ENCODE data around the gene TAOK3. TPM values are rescaled to one million over a fixed set of nuclear protein-coding genes. Genes with fewer than 3 reads are reported as not detected.

TAOK3 gene
- total and polyA plus RNA-seq, 9 of the 15 experiments (the other 6 are each of a cell fraction or from before 2014, with no cell fraction given), result 24.3 to 83.5 (median 47.1) TPM

- H3K9me3 ChIP-seq (replicated peaks; ENCODE audit: control insufficient read depth, insufficient read depth, low read depth, low read length), result no peaks in the 10 kb centered on the region
- intact Hi-C loops (cut with micrococcal nuclease) (no loop called here), in situ Hi-C loops (cut with MboI) (no loop called here)
- H3K4me2 ChIP-seq (ENCODE audit: insufficient read depth, low read length), result no peak overlapping the region
- CTCF ChIA-PET (ENCODE audit: low intra/inter-chr PET ratio), result no interaction called here
- H3K27ac ChIP-seq (ENCODE audit: extremely low read depth, low read depth, low read length), result no peak overlapping the region
- FAIRE-seq (no peak), ATAC-seq (no peak), DNase-seq (ENCODE audit: extremely low read depth in 1 of 4, low spot score in 3 of 4) (no peak)
- H3K36me3 ChIP-seq (ENCODE audit: control insufficient read depth, insufficient read depth, low read length), result no peaks in the 10 kb centered on the region; the same call in 2 of the 3 replicates
- peaks cover 12 to 13% of the 10 kb centered on the region in 2 experiments for H3K4me1 ChIP-seq (replicated peaks in 1 of 2; ENCODE audit: control insufficient read depth in 2 of 2, insufficient read depth in 2 of 2, low read length in 2 of 2)
- H4K20me1 ChIP-seq (replicated peaks; ENCODE audit: control insufficient read depth, insufficient read depth, low read length), result no peaks in the 10 kb centered on the region; the same call in 1 of the 2 replicates
- BruUV-seq (replicated peaks), result no TSS peak
- no peak overlapping the region for H3K9ac ChIP-seq (ENCODE audit: insufficient read depth in 1 of 2, low read depth in 2 of 2, low read length in 2 of 2)
- H3K4me3 ChIP-seq, result no peak overlapping the region
- POLR2A ChIA-PET, result interaction anchor here (0.5 kb wide), 1 partner anchor 20 kb away, joined by 3 read pairs; no protein-coding TSS in a partner anchor
- peaks cover 57% of the 10 kb centered on the region for H3K79me2 ChIP-seq (ENCODE audit: control insufficient read depth, insufficient read depth, low read length)
- 66% methylated on average over 3 of the region's 3 CpGs for WGBS (ENCODE audit: insufficient coverage, low coverage, missing lambda C conversion rate)
- H3K9me1 ChIP-seq (ENCODE audit: control insufficient read depth, insufficient read depth, low read length), result no peaks in the 10 kb centered on the region
- H3K27me3 ChIP-seq (ENCODE audit: control insufficient read depth in 2 of 2, insufficient read depth in 2 of 2, low read length in 2 of 2), result no peaks in the 10 kb centered on the region
- no peak overlapping the region for H2AFZ ChIP-seq (ENCODE audit: low read depth, low read length)
- no peak for TF ChIP-seq PCBP2 (IDR thresholded peaks at IDR 0.05; ENCODE audit: low read depth, low read length, poor library complexity, severe bottlenecking)
- TF ChIP-seq SAP30 (IDR thresholded peaks at IDR 0.05; ENCODE audit: borderline replicate concordance, insufficient read depth, low read depth, low read length, poor library complexity, severe bottlenecking), result no peak
- no peak for TF ChIP-seq NCOA6 (IDR thresholded peaks at IDR 0.05)
- TF ChIP-seq HMBOX1 (IDR thresholded peaks at IDR 0.05), result peak; percentile 44; the same call in 1 of the 2 replicates
- no peak for TF ChIP-seq SRSF7 (optimal IDR thresholded peaks at IDR 0.05; ENCODE audit: low read depth, low read length)
Measured at GRCh38 chr12:118328486-118329330, 44.0 kb downstream of the TAOK3 start.

All from K562 (cell line).